Heart left ventricle (tissue), 13 donors: ENCODE results near the gene BDKRB2.

Source experiments
- POLR2A ChIP-seq, 2 donors: fragments of 450-650 bp; IDR thresholded peaks; one replicate each; pipeline ENCODE4 v1.6.1; 2017; ENCODE audit warnings: antibody characterized with exemption in 2 of 2, mild to moderate bottlenecking in 2 of 2, moderate library complexity in 2 of 2
- TF ChIP-seq, protein P1 (sequence below), 12 donors: fragments of 200-600 bp; sonication (generic) in 4 of 12; IDR thresholded peaks; one replicate each; pipeline versions ENCODE4 v1.5.0 to v1.8.0; 2018 to 2022; ENCODE audit warnings: antibody characterized with exemption in 12 of 12, mild to moderate bottlenecking in 5 of 12
- donor health status: ischemic (EF 13 %, LVEDD 7.1; RV severe dilation, severe dysfunction).
- donor health status: DM: no; HTN: yes; CAD: no.
- donor health status: DM: no; HTN: no; CAD: no.
- donor health status: ischemic (EF 25% LVEDD 6.9; RV normal size, moderate dysfunction).
- donor health status: ischemic (EF 25% LVEDD 5.7; RV mildly dilated, moderate dysfunction).
- donor health status: ischemic (EF 35%, LVEDD 5.7; RV mildly dilated, moderate dysfunction).
- donor health status: nonischemic (EF 11% LVEDD 7.7; RV severe dilation, severe dysfunction).
- donor health status: DM: yes; HTN: yes; CAD: no.
- donor health status: PGD.
- donor health status: ischemic (EF 29% LVEDD 5.4; RV normal size, mild dysfunction).
- donor health status: nonischemic (EF 23%, LVEDD 6.1; RV moderate dilation, normal function).

DNA sequence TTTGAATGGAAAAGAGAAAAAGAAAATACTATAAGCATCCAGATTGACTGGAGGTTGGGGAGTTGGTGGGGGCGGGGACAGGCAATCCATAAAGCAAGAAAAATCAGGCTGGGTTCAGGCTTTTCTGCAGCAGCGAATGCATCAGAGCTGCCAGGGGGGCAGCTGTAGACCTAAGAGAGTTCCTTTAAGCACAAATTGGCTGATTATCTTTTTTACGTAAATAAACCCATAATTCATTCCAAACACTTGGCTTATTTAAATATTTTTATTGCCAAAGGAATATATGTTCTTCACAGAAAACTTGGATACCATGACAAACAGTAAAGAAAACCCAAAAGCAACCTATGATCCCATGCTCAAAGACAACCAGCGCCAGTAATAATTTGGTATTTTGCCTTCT, 10.2 kb downstream of the BDKRB2 start:
- TF ChIP-seq, protein P1, sequence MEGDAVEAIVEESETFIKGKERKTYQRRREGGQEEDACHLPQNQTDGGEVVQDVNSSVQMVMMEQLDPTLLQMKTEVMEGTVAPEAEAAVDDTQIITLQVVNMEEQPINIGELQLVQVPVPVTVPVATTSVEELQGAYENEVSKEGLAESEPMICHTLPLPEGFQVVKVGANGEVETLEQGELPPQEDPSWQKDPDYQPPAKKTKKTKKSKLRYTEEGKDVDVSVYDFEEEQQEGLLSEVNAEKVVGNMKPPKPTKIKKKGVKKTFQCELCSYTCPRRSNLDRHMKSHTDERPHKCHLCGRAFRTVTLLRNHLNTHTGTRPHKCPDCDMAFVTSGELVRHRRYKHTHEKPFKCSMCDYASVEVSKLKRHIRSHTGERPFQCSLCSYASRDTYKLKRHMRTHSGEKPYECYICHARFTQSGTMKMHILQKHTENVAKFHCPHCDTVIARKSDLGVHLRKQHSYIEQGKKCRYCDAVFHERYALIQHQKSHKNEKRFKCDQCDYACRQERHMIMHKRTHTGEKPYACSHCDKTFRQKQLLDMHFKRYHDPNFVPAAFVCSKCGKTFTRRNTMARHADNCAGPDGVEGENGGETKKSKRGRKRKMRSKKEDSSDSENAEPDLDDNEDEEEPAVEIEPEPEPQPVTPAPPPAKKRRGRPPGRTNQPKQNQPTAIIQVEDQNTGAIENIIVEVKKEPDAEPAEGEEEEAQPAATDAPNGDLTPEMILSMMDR (IDR thresholded peaks at IDR 0.05), result no peak
- TF ChIP-seq POLR2A (IDR thresholded peaks at IDR 0.05), result no peak
